NOMO-1 treated with DMSO at 0.1 percent for 48 hours (cell line): ENCODE measurements around the gene HOXB13.

Experiments used
- DNase-seq: peaks from one replicate; lab custom pipeline; 2025; ENCODE audit not compliant: unreplicated experiment; lab: John Stamatoyannopoulos, UW

The HOXB13 gene

DNA sequence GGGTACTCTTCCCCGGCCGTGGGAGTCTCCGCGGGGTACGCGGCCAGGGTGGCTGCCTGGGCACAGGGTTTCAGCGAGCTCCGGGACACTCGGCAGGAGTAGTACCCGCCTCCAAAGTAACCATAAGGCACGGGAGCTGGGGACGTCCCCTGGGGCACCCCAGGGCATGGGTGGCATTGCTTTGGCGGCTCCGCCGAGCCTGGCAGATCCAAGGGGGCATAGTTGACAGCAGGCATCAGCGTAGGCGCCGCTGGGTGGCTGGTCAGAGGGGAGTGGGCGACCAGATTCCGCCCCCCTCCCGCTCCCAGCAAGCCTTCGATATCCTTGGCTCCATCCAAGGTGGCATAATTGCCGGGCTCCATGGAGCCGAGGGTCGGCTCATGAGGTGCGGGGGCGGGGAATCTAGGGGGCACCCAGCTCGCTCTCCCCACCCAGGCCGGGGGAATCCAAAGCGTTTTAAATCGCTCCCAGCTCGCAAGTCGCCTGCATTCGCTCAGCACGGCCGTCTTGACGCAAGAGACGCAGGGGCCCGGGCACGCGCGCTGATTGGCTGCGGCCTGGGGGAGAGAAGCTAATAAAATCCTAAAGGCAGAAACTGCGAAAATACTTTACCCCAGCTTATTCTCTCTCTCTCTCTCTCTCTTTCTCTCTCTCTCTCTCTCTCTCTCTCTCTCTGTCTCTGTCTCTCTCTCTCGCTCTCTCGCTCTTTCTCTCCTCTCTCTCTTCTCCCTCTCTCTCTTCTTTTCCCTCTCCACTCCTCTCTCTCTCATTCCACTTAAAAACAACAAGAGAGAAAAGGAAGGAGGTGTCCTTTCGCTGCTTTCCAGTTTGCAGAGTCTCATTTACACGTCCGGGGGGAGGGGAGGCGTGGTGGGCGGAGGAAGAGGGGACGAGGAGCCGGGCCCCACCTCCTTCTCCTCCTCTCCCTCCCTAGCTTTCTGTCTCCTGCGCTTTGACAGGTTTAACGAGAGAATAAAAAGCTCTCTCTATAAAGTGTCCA lies at the start of gene HOXB13:
TSS of gene HOXB13 (minus strand) at position 519 of the 1,000 bp plus-strand sequence. CDS start at position 362, 157 bp downstream.
- peak; percentile 47 for DNase-seq

DNA sequence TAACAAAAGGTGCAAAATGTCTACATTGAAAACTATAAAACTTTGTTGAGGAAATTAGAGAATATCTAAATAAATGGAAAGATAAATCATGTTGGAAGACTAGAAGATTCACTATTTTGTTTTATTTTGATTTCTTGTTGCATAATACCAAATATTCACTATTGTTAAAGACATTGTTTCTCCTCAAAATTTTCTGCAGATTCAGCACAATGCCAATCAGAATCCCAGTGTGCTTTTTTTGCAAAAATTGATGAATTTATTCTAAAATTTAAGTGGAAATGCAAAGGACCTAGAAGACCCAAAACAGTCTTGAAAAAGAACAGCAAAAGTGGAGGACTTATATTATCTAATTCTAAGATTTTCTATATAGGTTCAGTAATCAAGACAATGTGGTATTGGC lies 48.1 kb upstream of the HOXB13 start:
- DNase-seq = no peak

DNA sequence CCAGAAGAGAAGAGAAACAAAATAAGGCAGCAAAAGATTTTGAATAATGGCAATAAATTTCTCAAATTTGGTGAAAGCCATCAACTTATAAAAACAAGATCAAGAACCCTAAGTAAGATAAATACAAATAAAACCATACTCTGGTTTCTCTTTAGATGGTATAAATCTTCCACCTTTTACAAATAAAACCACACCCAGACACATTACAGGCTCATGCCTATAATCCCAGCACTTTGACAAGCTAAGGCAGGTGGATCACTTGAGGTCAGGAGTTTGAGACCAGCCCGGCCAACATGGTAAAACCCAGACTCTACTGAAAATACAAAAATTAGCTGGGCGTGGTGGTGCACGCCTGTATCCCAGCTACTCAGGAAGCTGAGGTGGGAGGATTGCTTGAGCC lies 44.7 kb upstream of the HOXB13 start:
- DNase-seq = no peak

DNA sequence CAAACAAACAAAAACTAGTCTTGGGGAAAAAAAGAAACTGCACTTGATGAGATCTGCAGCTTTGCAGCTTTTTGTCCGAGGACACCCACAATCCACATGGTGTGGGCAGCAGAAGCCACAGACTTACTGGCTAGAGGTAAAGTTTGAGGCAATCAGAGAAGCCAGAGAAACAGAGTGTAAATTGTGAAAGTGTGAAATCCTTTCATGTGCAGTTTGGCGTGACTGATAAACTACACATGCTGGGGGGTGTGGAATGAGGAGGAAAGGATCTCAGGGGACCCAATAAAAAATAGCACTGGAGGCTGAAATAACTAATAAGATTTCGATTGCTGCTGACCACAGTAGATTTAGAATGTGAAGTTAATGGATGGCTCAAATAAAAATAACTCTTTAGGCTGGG lies 42.4 kb upstream of the HOXB13 start:
- no peak for DNase-seq

DNA sequence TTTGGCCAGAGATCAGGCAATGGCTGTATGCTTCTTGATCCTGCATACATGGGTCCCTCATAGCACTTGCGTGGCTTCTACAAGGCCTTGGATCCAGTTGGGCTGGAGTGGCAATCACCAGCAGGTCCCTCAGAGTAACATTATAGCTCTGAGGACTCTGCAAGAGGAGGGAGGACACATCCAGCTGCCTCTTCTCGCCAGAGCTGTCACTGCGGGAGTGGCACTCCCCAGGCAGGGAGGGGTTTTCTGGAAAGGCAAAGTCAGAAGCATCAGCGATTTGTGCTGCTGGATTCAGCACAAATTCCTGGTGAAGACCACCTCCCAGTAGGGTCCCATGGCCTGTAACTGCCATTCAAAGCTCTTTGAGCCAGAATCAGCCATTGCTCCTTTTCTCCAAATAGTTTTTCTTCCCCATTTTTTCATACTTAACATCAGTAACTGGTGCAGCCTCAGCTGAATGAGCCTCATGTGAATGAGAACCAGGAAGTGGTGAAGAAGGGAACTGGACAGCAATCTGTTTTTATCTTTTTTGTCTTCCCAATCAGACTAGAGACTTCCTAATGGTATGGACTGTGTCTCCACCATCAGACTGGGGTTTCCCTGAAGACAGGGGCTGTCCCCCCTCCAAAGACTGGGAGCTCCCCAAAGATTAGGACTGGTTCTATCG lies 40.6 kb upstream of the HOXB13 start:
- peak; percentile 63 for DNase-seq

DNA sequence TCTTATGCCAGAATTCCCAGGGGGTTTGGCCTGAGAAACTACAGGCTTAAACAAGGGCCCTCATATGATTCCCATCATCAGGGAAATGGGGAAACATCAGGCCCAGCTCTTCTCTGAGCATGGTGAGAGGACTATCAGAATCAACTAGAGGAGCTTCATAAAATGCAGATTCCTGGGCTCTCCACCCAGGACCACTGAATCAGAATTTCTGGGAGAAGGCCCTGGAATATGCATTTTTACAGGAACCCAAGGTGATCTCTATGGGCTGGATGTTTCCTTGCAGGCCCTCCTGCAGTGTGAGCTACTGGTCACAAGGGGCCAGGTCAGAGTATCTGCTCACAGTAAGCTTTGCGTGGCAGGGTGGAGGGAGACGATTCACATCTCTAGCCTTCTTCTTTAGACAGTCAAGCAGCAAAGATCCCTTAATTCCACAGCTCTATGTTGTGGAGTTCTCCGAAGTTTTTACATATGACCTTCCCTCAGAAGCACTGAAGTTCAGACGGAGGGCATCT lies 38.8 kb upstream of the HOXB13 start:
- DNase-seq = no peak

DNA sequence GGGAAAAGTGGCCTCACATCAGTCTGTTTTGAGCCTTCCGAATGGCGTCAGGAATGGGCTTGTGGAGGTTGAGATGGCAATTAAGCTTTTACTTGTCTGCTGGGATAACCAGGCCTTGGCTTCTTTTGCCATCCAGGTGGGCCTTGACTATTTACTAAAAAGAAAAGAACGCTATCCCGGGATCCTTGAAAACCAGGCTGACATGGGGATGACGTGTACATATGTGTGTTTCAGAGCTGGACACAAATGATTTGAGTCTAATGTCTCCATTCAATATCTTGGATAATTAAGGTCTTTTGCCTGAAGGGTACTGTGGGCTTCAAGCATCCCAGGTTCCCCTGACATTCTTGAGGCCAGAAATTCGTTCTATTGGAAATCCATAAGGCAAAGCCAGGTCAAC lies 32.6 kb upstream of the HOXB13 start:
- no peak for DNase-seq

DNA sequence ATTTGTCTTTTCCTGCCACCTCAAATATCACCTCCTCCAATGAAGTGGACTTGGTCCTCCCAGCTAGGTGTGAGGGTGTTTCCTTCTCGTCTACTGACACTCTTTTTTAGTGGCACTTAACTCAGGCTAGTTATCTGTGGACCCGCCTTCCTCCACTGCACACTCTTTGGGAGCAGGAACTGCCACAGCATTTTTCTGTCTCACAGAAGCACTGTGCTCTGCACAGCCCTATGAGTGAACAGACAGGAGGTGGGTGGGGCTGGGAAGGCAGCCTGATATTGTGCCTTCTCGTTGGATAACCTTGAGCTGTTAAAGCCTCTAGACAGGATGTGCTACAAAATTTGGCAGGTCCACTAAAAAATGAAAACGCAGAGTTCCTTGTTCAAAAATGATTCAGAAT lies 31.9 kb upstream of the HOXB13 start:
- no peak for DNase-seq

DNA sequence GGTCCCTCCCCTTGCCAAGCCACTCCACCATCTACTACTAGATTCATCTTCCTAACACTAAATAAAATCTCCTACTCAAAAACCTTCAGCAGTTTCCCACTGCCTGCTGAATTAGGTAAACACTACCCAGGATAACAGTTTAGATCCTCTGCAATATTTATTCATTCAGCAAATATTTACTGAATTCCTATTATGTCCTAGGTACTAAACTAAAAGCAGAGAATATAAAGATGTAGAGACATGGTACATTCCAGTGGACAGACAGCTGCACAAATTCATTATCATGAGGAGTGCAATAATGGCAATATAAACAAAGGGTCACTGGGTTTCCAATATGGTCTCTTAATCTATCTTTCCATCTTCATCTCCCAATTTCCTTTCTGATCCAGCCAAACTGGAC lies 30.7 kb upstream of the HOXB13 start:
- no peak for DNase-seq

DNA sequence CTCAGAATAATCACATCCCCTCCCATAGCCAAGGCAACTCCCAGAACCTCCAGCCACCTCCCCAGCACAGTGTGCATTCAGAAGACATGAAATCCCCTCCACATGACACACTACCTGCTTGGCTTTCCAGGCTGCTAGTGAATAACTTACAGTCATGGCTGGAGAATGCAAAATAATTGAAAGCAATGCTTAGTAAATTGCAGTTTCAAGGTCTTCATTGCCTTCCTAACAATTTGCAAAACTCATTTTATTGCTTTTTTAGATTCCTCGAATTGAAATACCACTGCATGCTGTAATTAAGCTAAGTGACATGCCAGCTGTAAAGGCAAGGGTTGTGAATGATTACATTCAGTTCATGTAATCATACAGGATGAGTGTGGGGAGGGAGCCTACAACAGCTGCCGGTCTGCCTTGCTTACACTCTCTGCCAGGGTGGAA lies 29.0 kb upstream of the HOXB13 start:
- DNase-seq = no peak

DNA sequence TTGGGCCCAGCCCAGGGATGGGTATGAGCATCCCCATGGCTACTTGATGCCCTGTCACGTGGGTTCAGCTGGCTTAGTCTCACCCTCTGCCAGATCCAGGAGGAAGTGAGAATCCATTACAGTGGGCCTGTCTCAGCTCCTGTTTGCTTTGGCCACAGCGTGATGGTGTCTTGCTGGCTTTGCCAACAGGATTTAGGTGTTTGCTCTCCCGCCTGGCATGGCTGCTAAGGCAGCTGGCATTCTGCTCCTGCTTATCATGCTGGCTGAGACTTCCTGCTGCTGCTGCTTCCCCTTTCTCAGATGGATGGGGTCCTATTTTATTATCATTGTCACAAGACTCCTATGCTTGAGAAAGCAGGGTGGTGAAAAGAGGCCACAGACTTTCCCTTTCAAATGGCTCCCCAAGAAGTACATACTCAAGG lies 28.3 kb upstream of the HOXB13 start:
- peak; percentile 5 for DNase-seq

DNA sequence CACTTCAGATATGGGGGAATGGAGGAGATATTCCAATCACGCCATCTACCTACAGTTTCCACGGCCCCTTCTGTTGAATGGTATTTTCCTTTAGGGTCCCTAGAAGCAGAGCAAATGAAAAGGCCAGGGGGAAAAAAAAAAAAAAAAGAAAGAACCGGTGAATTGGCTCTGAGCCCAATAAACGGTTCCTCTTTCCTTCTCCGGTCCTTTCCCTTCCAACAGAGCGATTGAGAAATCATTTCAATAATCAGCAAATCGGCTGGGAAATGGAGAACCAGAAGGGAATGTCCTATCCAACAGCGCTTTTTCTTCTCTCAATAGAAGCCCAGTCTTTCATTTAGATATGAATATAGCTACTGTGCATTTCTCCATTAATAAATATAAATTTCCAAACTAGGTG lies 26.8 kb upstream of the HOXB13 start:
- DNase-seq = peak; percentile 26

DNA sequence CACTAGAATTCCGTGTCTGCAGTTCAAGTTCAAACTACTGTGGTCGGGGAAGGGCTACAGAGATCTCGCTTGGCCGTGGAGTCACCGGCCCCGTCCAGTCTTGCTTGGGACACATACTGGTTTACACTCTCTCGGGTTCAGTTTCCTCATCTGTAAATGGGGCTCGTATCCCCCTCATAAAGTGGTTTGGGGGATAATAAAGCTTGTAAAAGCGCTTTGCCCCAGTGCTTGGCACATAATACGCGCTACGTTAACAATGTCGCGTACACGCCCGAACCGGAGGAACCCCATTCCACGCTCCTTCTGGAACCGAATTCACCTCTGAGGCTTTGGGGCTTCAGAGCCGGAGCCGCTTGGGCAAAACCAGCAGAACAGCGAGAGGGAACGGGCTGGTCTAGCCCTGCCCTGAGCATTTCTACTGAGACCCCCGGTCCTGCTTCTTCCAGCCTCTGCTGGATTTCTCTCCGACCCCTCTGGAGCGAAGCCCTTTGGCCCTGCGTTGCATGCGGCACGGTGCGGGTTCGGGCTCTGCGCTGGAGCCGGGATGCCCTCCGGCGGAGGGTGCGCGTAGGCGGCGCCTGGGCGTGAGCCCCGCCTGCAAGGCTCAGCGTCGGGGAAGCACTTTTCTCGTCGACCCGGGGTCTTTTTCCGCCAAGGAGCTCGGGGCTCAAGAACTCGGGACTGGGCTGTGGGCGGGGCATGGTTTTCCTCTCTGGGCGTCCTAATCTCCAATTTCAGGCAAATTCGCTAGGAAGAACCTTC lies 26.1 kb upstream of the HOXB13 start:
- no peak for DNase-seq

DNA sequence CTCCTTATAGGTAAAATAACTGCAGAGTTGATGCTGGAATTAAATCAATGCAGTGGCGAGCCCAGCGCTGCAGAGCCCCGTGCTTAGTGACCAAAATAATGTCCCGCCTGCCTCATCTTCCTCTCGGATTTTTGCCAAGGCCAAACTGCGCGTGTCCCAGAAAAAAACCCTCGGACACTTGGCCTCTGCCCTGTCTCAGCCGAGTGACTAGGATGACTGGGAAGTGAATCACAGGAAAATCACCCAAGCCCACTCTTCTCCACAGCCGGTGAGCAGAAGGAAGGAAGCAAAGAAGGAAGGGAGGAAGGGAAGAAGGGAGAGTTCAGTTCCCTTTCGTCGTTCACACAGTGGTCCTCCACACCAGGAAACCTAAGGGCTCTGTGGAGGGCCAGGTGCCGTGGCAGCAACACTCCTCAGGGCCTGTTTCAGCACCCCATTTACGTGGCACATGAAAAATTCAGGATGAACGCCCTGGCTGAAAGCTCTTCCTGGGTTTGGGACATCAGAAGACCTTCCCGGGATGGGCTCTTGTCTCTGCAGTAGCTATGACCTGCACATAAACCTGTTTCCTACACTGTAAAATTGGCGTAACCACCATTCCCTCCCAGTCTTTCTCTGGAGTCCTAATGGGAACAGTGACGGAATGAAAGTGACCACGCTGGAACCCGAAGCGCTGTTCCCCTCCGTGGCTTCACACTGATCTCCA lies 25.4 kb upstream of the HOXB13 start:
- DNase-seq = no peak

DNA sequence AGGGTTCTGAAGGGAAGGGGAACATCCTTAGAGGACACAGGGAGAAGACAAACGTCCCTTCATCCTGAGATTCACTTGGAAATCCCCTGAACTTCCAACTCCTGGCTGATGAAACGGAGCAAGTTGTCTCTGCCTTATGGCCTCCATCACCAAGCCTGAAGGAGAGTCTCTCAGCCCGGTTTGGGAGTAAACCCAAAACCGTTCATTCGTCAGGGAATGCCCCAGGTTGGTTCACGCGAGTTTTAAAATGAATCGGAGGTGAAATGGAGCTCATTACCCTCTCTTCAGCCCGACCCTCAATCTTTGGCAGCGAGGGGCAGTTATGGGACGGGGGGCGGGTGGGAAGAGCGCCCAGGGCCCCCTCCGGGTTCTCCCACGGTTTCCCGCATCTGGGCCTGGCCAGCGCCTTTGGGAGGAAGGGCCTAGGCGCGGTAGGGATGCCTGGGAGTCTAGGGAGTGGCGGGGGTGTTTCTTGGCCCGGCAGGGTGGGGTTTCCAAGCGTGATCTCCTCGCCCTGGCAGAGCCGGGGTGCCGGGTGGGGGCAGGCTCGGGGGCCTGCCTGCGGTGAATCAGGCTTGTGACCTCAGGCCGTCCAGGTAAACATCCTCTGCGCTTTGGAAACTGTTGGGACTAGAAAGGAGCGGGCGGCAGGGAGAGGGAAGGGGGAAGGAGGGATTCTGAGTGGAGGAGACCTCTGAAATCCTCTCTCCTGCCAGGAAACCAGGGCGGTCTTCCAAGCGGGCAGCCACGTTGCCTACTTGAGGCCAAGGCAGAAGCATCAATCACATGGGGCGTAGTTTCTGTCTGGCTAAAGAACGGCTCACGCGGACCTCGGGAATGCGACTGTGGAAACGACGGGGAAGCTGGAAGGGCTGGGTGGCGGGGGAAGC lies 24.1 kb upstream of the HOXB13 start:
- DNase-seq = no peak

DNA sequence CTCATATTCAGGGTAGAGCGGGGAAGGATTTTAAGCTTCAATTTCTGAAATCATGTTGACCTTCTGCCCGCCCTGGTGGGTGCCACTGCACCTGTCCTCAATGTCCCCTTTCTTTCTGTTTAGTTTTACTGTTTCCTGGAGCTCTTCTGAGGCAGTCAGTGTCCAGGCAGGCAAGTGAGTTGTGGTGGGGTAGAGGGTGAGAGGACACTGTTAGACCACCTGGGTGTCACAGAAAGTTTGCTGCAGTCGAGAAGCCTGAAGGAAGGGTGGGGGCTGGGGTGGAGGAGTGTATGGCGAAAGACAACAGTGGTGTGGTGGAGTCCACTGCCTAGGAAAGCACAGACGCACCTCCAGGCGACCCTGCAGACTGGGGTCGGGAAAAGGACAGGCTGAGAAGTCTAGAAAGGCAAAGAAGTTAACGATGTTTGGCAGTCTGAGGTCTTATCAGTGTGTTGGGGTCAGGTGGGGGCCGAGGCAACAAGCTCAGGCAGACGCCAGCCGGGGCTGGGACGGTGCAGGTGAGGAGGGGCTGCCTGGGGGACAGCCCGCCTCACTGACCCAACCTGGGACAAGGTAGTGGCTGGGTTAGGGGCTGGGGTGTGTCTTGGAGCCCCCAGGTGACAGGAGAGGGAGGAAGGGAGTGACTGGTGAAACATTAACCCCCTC lies 23.3 kb upstream of the HOXB13 start:
- no peak for DNase-seq

DNA sequence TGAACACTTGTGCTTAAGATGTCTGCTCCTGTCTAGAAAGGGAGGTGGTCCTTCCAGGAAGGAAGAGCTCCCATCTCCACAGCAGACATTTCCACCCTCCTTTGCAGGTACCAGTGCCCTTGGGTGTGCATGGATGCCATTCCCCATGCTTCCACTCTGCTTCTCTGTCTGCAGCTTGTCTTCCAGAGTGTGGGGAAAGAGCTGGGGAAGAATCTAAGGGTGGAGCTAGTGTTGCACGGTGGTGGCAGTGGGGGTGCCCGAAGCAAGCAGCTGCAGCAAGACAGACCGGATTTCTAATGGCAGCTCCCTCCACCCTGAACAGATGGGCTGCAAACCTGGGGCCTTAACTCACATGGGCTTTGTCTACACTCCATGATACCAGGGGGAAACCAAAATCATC lies 22.6 kb upstream of the HOXB13 start:
- no peak for DNase-seq

DNA sequence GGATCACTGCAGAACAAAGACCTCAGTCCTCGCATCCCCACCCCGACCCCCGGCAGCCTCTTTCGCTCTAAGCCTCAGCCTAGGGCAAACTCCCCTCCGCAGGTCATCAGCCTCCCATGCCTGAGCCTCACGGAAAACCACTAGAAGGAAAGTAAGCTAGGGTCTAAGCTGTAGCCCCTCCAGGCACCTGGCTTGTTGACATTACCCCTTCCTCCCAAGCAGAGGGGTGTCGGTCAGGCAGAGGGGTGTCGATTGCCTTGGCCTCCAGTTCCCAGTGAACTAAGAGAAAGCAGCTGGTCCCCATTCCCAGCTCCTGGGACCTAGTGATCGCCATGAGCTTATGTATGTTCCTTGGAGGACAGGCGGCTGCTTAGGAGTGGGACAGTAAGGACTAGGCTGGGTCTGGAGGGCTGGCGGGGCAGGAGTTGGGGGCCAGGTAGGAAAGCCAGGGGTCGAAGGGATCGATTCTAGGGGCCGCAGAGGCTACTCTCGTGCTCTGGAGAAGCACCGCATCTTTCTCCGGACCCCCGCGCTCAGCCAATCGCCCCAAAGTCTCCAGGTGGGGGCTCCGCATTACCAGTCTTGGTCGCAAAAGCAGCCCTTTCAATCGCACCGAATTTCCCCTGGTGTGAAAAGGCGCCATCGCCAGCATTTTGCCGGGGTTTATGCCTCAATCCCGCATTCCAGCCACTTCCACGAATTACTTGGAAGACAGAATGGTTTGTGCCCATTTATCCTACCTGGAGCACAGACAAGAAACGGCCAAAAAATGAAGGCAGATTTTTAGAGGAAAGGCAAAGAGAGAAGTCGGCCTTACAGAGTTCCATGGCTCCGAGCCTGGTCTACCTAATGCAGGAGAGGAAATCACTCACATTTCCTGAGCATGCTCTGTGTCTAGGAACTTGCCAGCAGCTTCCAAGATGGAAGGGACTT lies 21.3 kb upstream of the HOXB13 start:
- no peak for DNase-seq
